ENCODE data around the gene KLHL6. TPM values are rescaled to one million over a fixed set of nuclear protein-coding genes. Genes with fewer than 3 reads are reported as not detected.
"Not testable (repeated sequence)": the region's sequence is repeated elsewhere in the genome, so short reads cannot be mapped to it uniquely, and the experiment has no call there.

KLHL6 gene
- total RNA-seq, 4 donors from 2014 or later, result 0.26 to 2.0 (median 1.6) TPM

DNA sequence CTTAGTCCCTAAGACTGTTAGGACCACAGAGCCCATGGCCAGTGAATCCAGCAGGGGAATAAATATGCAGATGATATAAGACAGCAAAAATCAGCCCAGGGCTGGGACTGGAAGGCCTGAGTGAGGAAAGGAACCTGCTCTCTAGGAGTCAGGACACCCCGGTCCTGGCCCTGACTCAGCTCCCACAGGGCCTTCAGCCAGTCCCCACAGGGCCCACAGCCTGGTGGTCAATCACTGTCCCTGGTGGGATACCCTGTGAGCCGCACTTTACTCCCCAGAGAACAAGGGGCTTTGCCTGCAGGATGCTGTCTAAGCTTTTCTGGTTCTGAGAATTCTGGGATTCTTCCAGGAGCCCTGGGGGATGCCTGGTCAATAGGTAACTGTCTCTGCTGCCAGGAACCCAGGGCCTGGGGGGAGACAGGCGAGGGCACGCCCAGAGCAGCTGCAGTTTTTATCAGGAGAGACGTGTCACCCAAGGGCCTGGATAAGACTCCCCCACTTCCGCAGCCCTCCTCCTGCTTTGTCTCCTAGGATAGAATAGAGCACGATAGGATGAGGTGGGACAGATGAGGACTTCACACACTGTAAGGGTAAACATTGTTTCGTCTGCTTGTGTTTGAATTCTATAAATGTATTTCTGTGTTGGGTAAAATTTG lies 77.6 kb downstream of the KLHL6 start:
- Histone ChIP-seq H3K4me3 (no peak overlapping the region), H3K4me1 (no peaks in the 10 kb centered on the region), H3K36me3 (no peaks in the 10 kb centered on the region), H3K27ac (no peak overlapping the region), H3K9me3 (no peaks in the 10 kb centered on the region), H3K27me3 (no peaks in the 10 kb centered on the region)
- intact Hi-C loops (cut with DNase I; ENCODE audit: low total_unique reads), result no loop called here
- TF ChIP-seq, protein P1, sequence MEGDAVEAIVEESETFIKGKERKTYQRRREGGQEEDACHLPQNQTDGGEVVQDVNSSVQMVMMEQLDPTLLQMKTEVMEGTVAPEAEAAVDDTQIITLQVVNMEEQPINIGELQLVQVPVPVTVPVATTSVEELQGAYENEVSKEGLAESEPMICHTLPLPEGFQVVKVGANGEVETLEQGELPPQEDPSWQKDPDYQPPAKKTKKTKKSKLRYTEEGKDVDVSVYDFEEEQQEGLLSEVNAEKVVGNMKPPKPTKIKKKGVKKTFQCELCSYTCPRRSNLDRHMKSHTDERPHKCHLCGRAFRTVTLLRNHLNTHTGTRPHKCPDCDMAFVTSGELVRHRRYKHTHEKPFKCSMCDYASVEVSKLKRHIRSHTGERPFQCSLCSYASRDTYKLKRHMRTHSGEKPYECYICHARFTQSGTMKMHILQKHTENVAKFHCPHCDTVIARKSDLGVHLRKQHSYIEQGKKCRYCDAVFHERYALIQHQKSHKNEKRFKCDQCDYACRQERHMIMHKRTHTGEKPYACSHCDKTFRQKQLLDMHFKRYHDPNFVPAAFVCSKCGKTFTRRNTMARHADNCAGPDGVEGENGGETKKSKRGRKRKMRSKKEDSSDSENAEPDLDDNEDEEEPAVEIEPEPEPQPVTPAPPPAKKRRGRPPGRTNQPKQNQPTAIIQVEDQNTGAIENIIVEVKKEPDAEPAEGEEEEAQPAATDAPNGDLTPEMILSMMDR (IDR thresholded peaks at IDR 0.05), result no peak
- TF ChIP-seq POLR2A (IDR thresholded peaks at IDR 0.05), result no peak
- DNase-seq, result no peak

DNA sequence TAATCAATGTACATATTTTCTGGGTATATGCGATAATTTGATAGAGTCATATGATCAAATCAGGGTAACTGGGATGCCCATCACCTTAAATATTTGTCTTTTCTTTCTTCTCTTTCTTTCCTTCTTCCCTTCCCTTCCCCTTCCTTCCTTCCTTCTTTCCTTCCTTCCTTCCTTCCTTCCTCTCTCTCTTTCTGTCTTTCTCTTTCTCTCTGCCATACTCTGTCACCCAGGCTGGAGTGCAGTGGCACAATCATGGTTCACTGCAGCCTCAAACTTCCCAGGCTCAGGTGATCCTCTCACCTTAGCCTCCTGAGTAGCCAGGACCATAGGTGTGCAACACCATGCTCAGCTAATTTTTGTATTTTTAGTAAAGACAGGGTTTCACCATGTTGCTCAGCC lies 79.7 kb downstream of the KLHL6 start:
- H3K9me3 ChIP-seq; H3K4me3 ChIP-seq; H3K27ac ChIP-seq; intact Hi-C loops (cut with DNase I; ENCODE audit: low total_unique reads); H3K27me3 ChIP-seq; H3K36me3 ChIP-seq; DNase-seq; H3K4me1 ChIP-seq: not testable (repeated sequence)

DNA sequence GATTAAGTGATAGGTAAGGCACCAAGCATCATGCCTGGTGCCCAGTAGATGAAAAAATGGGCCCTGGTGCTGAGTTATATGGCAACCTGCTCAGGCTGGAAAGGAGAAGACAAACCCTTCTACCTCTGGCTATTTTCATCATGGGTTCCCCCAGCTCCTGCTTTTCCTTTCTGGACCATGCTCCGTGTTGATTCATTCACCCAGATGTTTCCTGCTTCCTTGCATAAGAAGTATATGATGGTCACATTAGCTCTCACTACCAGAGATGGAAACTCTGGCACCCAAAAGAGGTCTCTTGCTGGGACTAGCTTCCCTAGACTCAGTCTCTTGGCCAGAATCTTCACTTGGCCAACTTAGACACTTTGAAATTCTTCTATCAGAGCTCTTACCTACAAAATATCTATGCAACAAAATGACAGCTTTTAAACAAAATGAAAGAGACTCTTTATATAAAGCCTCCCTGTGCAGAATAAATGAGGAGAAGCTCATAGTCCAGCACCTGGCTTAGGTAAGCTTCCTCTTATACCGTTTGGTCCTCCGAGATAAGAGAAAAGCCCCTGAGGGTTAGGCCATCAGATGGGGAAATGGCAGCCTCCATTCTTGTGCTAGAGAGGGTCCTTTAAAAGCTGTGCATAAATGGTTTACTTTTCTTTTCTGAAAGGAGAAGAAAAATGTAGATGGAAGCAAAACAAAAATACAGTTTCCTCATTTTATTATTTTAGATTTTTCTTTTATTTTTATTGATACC lies 80.3 kb downstream of the KLHL6 start:
- intact Hi-C loops (cut with DNase I; ENCODE audit: low total_unique reads), result no loop called here
- no peak for DNase-seq

DNA sequence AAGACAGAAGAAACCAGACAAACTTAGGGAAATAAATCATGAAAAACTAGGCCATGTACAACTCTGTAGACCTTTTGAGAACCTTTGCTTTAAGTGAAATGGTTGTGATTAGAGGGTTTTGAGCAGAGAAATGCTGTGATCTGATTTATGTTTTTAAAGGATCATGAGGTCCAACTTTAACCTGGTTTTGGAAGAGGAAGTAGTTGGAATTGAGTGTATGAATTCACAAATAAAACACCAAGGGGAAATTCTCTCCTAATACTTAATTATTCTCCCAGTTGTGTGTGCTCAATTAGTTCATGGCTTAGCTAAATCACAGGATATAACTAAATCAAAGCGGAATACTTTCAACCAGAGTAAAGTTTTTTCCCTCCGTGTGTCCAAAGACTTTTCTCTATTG lies 81.5 kb downstream of the KLHL6 start:
- no peaks in the 10 kb centered on the region for H3K36me3 ChIP-seq
- no peak overlapping the region for H3K27ac ChIP-seq
- no peak overlapping the region for H3K4me3 ChIP-seq
- no peak for DNase-seq
- H3K4me1 ChIP-seq, result no peaks in the 10 kb centered on the region
- H3K27me3 ChIP-seq, result no peaks in the 10 kb centered on the region
- no peak for TF ChIP-seq POLR2A (IDR thresholded peaks at IDR 0.05)
- TF ChIP-seq, protein P1 (IDR thresholded peaks at IDR 0.05), result no peak
- intact Hi-C loops (cut with DNase I; ENCODE audit: low total_unique reads), result no loop called here
- no peaks in the 10 kb centered on the region for H3K9me3 ChIP-seq

More for the DNA sequence above, 80.3 kb downstream of the KLHL6 start:
- H3K27me3 ChIP-seq, result no peaks in the 10 kb centered on the region
- no peaks in the 10 kb centered on the region for H3K36me3 ChIP-seq
- H3K27ac ChIP-seq, result no peak overlapping the region
- TF ChIP-seq, protein P1 (IDR thresholded peaks at IDR 0.05), result no peak
- TF ChIP-seq POLR2A (IDR thresholded peaks at IDR 0.05), result no peak
- H3K9me3 ChIP-seq, result no peaks in the 10 kb centered on the region
- no peak overlapping the region for H3K4me3 ChIP-seq
- no peaks in the 10 kb centered on the region for H3K4me1 ChIP-seq

DNA sequence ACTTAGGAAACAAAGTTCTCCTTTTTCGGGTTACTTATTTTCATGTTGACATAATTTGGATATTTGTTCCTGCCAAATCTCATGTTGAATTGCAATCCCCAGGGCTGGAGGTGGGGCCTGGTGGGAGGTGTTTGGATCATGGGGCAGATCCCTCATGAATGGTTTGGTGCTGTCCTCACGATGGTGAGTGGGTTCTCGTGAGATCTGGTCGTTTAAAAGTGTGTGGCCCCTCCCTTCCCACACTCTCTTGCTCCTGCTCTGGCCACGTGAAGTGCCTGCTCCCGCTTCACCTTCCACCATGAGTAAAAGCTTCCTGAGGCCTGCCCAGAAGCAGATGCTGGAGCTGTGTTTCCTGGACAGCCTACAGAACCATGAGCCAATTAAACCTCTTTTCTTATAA lies 83.4 kb downstream of the KLHL6 start:
- Histone ChIP-seq H3K27ac (no peak overlapping the region), H3K4me3 (no peak overlapping the region), H3K36me3 (no peaks in the 10 kb centered on the region), H3K4me1 (no peaks in the 10 kb centered on the region), H3K9me3 (no peaks in the 10 kb centered on the region), H3K27me3 (no peaks in the 10 kb centered on the region)
- intact Hi-C loops (cut with DNase I; ENCODE audit: low total_unique reads), result no loop called here
- no peak for DNase-seq
- TF ChIP-seq, protein P1 (IDR thresholded peaks at IDR 0.05), result no peak
- TF ChIP-seq POLR2A (IDR thresholded peaks at IDR 0.05), result no peak
